ENCODE results near the gene RIPOR3. TPM values are rescaled to one million over a fixed set of nuclear protein-coding genes. Genes with fewer than 3 reads are reported as not detected.

Gene RIPOR3
- total RNA-seq, 2 donors from 2014 or later: 0.46 to 1.4 TPM

DNA sequence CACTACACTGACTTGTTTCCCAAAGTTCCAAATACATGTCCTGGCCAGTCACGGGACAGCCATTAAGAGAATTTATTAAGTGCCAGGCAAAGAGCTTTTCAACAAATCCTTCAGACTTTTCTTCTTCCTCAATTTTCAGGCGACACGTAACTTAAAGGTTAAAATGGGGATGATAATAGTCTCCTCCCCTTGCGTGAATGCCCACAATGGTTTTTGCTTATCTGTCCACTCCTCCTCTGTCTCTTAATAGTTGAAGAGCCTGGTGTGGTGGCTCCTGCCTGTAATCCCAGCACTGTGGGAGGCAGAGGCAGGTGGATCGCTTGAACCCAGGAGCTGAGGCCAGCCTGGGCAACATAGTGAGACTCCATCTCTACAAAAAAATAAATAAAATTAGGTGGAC lies 28.7 kb upstream of the RIPOR3 start:
- Histone ChIP-seq H3K4me3 (ENCODE audit: low read length) (no peak overlapping the region), H3K9me3 (ENCODE audit: control insufficient read depth, low read length) (no peaks in the 10 kb centered on the region), H3K27me3 (ENCODE audit: control insufficient read depth, insufficient read depth, low read length, poor library complexity, severe bottlenecking) (no peaks in the 10 kb centered on the region), H3K27ac (ENCODE audit: low read depth, low read length) (no peak overlapping the region), H3K4me1 (ENCODE audit: control insufficient read depth, insufficient read depth, low read length) (peaks cover 4% of the 10 kb centered on the region), H3K36me3 (ENCODE audit: control insufficient read depth, insufficient read depth, low read length) (no peaks in the 10 kb centered on the region), H3K9ac (ENCODE audit: extremely low read depth, low read length, poor library complexity, severe bottlenecking) (no peak overlapping the region)
- Mint-ChIP-seq H3K4me1 (peaks cover 6% of the 10 kb centered on the region), H3K9me3 (no peaks in the 10 kb centered on the region), H3K36me3 (ENCODE audit: low read depth) (no peaks in the 10 kb centered on the region), H3K27ac (no peak overlapping the region), H3K27me3 (ENCODE audit: insufficient read depth) (no peaks in the 10 kb centered on the region), H3K4me3 (no peak overlapping the region)
- TF ChIP-seq, protein P1, sequence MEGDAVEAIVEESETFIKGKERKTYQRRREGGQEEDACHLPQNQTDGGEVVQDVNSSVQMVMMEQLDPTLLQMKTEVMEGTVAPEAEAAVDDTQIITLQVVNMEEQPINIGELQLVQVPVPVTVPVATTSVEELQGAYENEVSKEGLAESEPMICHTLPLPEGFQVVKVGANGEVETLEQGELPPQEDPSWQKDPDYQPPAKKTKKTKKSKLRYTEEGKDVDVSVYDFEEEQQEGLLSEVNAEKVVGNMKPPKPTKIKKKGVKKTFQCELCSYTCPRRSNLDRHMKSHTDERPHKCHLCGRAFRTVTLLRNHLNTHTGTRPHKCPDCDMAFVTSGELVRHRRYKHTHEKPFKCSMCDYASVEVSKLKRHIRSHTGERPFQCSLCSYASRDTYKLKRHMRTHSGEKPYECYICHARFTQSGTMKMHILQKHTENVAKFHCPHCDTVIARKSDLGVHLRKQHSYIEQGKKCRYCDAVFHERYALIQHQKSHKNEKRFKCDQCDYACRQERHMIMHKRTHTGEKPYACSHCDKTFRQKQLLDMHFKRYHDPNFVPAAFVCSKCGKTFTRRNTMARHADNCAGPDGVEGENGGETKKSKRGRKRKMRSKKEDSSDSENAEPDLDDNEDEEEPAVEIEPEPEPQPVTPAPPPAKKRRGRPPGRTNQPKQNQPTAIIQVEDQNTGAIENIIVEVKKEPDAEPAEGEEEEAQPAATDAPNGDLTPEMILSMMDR (conservative IDR thresholded peaks at IDR 0.05): no peak
- DNase-seq: no peak
- WGBS, 2 experiments (ENCODE audit: insufficient coverage in 1 of 2, insufficient read length in 1 of 2): 96 to 98% methylated on average over 3 to 4 of the region's 5 CpGs

DNA sequence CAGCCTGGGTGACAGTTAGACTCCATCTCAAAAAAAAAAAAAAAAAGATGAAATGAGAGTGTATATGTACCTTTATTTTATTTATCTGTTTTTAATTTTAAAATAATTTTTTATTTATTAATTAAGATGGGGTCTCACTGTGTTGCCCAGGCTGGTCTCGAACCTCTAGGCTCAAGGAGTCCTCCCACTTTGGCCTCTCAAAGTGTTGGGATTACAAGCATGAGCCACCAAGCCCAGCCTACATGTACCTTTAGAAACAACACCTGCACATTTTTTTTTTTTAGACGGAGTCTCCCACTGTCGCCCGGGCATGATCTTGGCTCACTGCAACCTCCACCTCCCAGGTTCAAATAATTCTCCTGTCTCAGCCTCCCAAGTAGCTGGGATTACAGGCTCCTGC lies 28.0 kb upstream of the RIPOR3 start:
- Mint-ChIP-seq H3K36me3 (ENCODE audit: low read depth) (no peaks in the 10 kb centered on the region), H3K4me1 (peaks cover 6% of the 10 kb centered on the region), H3K4me3 (no peak overlapping the region), H3K9me3 (no peaks in the 10 kb centered on the region), H3K27ac (no peak overlapping the region), H3K27me3 (ENCODE audit: insufficient read depth) (no peaks in the 10 kb centered on the region)
- no peaks in the 10 kb centered on the region for H3K4me1 ChIP-seq (ENCODE audit: control insufficient read depth, insufficient read depth, low read length)
- H3K27ac ChIP-seq (ENCODE audit: low read depth, low read length): no peak overlapping the region
- WGBS, 2 experiments (ENCODE audit: insufficient coverage in 1 of 2, insufficient read length in 1 of 2): 89 to 95% methylated on average over 4 of the region's 4 CpGs
- H3K9ac ChIP-seq (ENCODE audit: extremely low read depth, low read length, poor library complexity, severe bottlenecking): no peak overlapping the region
- no peaks in the 10 kb centered on the region for H3K9me3 ChIP-seq (ENCODE audit: control insufficient read depth, low read length)
- H3K4me3 ChIP-seq (ENCODE audit: low read length): no peak overlapping the region
- DNase-seq: no peak
- TF ChIP-seq, protein P1 (conservative IDR thresholded peaks at IDR 0.05): no peak
- H3K27me3 ChIP-seq (ENCODE audit: control insufficient read depth, insufficient read depth, low read length, poor library complexity, severe bottlenecking): no peaks in the 10 kb centered on the region
- no peaks in the 10 kb centered on the region for H3K36me3 ChIP-seq (ENCODE audit: control insufficient read depth, insufficient read depth, low read length)

DNA sequence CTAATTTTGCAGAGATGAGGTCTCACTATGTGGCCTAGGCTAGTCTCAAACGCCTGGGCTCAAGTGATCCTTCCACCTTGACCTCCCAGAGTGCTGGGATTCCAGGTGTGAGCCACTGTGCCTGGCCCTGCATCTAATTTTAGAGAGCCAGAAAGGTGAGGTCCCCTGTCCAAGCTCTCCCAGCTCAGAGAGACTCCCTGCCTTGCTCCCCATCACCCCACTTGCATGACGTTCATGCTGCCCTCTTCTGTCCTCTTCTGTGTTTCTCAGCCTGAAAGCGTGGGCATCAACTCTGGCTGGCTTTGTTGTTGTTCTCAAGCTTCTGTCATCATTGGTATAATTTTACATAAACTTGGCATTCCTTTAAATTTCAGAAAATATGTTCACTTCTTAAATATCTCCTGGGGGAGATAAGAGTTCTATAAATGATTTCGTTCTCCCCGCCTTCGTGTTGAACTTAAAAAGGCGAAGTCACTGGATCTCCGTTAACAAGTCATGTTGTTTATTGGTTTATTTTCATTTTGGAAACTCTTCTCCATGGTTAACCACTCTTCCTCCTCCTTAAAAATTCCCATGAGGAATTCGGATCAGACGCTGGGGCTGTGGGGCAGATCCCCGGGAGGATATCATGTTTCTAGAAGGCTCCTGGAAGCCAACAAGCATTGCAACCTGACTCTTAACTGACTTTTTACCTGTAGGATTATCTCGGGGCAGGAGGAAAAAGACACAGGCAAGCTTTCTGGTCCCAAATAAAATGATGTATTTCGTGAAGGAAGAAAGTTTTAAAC lies 26.8 kb upstream of the RIPOR3 start:
- no peak overlapping the region for H3K27ac ChIP-seq (ENCODE audit: low read depth, low read length)
- Mint-ChIP-seq H3K27ac (peak overlapping the region; percentile 69), H3K4me1 (peaks cover 14% of the 10 kb centered on the region), H3K27me3 (ENCODE audit: insufficient read depth) (no peaks in the 10 kb centered on the region), H3K9me3 (no peaks in the 10 kb centered on the region), H3K4me3 (no peak overlapping the region), H3K36me3 (ENCODE audit: low read depth) (no peaks in the 10 kb centered on the region)
- H3K4me1 ChIP-seq (ENCODE audit: control insufficient read depth, insufficient read depth, low read length): no peaks in the 10 kb centered on the region
- no peak overlapping the region for H3K4me3 ChIP-seq (ENCODE audit: low read length)
- no peaks in the 10 kb centered on the region for H3K9me3 ChIP-seq (ENCODE audit: control insufficient read depth, low read length)
- WGBS, 2 experiments (ENCODE audit: insufficient coverage in 1 of 2, insufficient read length in 1 of 2): 79 to 82% methylated on average over 10 to 13 of the region's 13 CpGs
- H3K9ac ChIP-seq (ENCODE audit: extremely low read depth, low read length, poor library complexity, severe bottlenecking): no peak overlapping the region
- DNase-seq: peak; percentile 58
- TF ChIP-seq, protein P1 (conservative IDR thresholded peaks at IDR 0.05): peak; percentile 57
- no peaks in the 10 kb centered on the region for H3K36me3 ChIP-seq (ENCODE audit: control insufficient read depth, insufficient read depth, low read length)
- H3K27me3 ChIP-seq (ENCODE audit: control insufficient read depth, insufficient read depth, low read length, poor library complexity, severe bottlenecking): no peaks in the 10 kb centered on the region
